KOPT-K1 (cell line): Measurements from ENCODE around the gene FILIP1L.

ENCODE experiments used
- H3K27ac ChIP-seq: fragments of 200-600 bp; sonication (generic); 2 replicates; pipeline ENCODE4 v1.5.1; 2016; ENCODE audit warnings: antibody characterized with exemption, mild to moderate bottlenecking, low read depth, low read length; ENCODE audit not compliant: poor library complexity, severe bottlenecking
- H3K36me3 ChIP-seq: fragments of 200-600 bp; sonication (generic); 2 replicates; pipeline ENCODE4 v1.5.1; 2017; ENCODE audit warnings: antibody characterized with exemption, mild to moderate bottlenecking, low read length, moderate library complexity; ENCODE audit not compliant: insufficient read depth
- H3K9me3 ChIP-seq: fragments of 200-600 bp; sonication (generic); 2 replicates; pipeline ENCODE4 v1.5.1; 2017; ENCODE audit warnings: antibody characterized with exemption, low read length, mild to moderate bottlenecking; ENCODE audit not compliant: insufficient read depth, poor library complexity, severe bottlenecking

Gene FILIP1L

GRCh38 chr3:99907959-99908544, 206.2 kb downstream of the FILIP1L start:
- Histone ChIP-seq H3K36me3 (no peaks in the 10 kb centered on the region), H3K27ac (no peak overlapping the region)

GRCh38 chr3:99903869-99904268, 210.4 kb downstream of the FILIP1L start:
- H3K36me3 ChIP-seq, result no peaks in the 10 kb centered on the region
- no peak overlapping the region for H3K27ac ChIP-seq
- H3K9me3 ChIP-seq, result no peaks in the 10 kb centered on the region

More at GRCh38 chr3:99907959-99908544, 206.2 kb downstream of the FILIP1L start:
- no peaks in the 10 kb centered on the region for H3K9me3 ChIP-seq

GRCh38 chr3:99902091-99902490, 212.2 kb downstream of the FILIP1L start:
- Histone ChIP-seq H3K36me3 (no peaks in the 10 kb centered on the region), H3K9me3 (no peaks in the 10 kb centered on the region), H3K27ac (no peak overlapping the region)

GRCh38 chr3:99901200-99901926, 212.9 kb downstream of the FILIP1L start:
- Histone ChIP-seq H3K36me3 (no peaks in the 10 kb centered on the region), H3K9me3 (no peaks in the 10 kb centered on the region), H3K27ac (no peak overlapping the region)

GRCh38 chr3:99900248-99900647, 214.1 kb downstream of the FILIP1L start:
- Histone ChIP-seq H3K9me3 (no peaks in the 10 kb centered on the region), H3K36me3 (no peaks in the 10 kb centered on the region), H3K27ac (no peak overlapping the region)

DNA sequence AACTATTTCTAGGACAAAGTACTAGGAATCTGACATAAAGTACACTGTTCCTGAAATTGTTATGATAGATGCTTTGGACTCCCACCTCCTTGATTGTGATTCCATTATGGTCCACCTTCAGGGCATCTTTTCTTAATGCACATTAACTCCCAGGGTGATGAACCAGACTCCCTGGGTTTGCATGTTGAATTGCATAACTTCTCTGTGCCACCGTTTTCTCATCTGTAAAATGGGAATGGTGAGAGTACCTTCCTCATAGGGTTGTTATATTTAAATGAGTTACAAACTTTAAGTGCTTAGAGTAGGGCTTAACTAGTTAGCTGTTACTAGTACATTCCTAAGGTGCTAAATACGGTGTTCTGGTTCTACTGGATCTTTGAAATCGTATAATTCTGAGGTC, 214.7 kb downstream of the FILIP1L start:
- Histone ChIP-seq H3K9me3 (no peaks in the 10 kb centered on the region), H3K27ac (no peak overlapping the region), H3K36me3 (no peaks in the 10 kb centered on the region)

DNA sequence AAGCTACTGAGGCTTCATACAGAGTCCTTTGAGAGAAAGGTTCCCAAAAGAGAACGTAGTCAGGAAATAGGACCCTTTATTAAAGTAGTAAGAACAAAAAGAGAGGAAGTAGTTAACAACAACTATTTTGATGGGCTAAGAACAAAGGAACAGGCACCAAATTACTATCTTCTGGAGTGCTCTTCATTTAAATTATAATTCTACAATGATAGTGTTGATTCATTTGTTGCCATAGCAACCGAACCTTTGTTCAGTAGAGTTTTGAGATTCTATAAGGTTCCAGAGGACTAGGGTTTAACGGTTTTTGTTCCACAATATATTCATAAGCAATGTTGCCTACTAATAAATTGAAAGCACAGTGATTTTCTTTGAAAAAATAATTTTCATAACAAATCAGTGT, 217.8 kb downstream of the FILIP1L start:
- no peak overlapping the region for H3K27ac ChIP-seq
- no peaks in the 10 kb centered on the region for H3K36me3 ChIP-seq
- no peaks in the 10 kb centered on the region for H3K9me3 ChIP-seq

DNA sequence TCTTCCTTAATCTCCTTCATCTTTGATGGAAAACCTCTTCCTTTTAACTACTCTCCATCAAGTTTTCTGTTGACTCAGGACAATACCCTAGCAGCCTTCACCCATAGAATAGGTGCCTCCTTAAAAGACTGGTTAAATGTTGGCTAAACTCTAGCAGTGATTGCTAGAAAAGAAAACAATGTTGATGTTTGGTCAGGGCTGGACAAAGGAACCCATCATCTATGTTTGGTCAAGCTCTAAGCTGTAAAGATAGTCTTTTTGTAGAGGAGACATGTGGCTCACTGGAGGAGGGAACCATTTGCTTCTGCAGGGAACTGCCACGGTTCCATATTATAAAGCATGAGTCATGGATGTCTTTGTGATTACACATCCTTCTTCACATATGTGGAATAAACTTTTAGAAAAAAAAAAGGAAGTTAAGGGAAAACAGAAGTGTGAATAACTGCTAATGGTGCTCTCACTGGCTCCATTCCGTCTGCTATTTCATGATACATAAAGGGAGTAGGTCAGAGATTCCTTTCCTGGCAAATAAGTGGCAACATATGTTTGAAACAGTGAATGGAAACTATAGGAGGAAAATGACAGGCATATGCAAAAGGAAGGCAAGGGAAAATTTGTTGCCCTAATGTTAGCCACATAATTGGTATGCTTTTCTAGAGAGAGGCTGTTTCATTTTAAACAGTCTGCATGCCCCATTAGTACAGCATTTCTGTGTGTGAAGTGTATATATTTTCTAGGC, 218.4 kb downstream of the FILIP1L start:
- Histone ChIP-seq H3K36me3 (no peaks in the 10 kb centered on the region), H3K27ac (no peak overlapping the region), H3K9me3 (no peaks in the 10 kb centered on the region)

DNA sequence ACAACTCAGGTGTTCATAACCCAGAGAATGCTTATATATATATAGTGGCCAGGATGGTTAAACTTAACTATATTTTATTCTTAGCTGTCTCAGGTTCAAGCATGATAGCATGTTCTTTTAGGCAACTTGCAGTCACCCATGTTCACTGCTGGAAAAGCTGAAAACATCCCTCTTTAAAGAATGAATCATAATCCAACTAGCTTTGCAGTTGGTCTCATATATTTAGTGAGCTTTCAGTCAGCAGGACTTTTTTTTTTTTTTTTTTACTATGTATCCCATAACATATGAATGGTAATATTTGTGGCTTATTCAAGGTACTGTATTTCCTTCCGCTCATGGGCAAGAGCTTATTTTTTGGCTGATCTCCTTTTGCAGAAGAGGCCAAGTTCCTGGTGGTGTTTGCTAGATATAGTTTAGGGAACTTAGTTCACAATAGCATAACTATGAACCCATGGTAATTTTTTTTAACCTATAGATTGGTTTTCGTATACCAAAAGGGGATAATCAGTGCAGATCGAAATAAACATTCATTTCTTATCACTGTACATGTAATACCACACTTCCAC, 219.1 kb downstream of the FILIP1L start:
- H3K36me3 ChIP-seq, result no peaks in the 10 kb centered on the region
- H3K9me3 ChIP-seq, result no peaks in the 10 kb centered on the region
- H3K27ac ChIP-seq, result no peak overlapping the region

- Histone ChIP-seq H3K27ac (no peak overlapping the region), H3K36me3 (no peaks in the 10 kb centered on the region), H3K9me3 (no peaks in the 10 kb centered on the region)
These were observed 222.0 kb downstream of the FILIP1L start for GRCh38 chr3:99892332-99892731.

- no peak overlapping the region for H3K27ac ChIP-seq
- H3K36me3 ChIP-seq, result no peaks in the 10 kb centered on the region
- H3K9me3 ChIP-seq, result no peaks in the 10 kb centered on the region
These were observed 222.6 kb downstream of the FILIP1L start for GRCh38 chr3:99891610-99892285.

- Histone ChIP-seq H3K27ac (no peak overlapping the region), H3K36me3 (no peaks in the 10 kb centered on the region), H3K9me3 (no peaks in the 10 kb centered on the region)
These were observed 228.4 kb downstream of the FILIP1L start for GRCh38 chr3:99885851-99886250.

DNA sequence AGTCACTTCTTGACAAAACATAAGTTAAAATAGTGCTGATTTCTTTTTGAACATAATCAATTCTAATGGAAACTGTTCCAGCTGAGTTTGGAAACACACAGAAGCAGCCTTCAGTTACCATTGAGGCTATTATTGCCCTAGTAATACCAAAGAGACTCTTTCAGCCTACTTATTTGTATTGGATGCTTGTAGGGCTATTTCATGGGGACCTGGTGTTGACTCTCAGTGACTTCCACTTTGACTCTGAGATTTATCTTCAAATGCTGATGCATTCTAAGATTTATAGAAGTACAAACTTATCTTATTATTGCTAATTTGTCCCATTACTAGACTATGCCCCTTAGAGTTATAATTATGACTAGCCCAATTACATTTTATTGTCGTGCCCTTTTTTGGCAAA, 229.2 kb downstream of the FILIP1L start:
- H3K27ac ChIP-seq, result no peak overlapping the region
- H3K9me3 ChIP-seq, result no peaks in the 10 kb centered on the region
- no peaks in the 10 kb centered on the region for H3K36me3 ChIP-seq

DNA sequence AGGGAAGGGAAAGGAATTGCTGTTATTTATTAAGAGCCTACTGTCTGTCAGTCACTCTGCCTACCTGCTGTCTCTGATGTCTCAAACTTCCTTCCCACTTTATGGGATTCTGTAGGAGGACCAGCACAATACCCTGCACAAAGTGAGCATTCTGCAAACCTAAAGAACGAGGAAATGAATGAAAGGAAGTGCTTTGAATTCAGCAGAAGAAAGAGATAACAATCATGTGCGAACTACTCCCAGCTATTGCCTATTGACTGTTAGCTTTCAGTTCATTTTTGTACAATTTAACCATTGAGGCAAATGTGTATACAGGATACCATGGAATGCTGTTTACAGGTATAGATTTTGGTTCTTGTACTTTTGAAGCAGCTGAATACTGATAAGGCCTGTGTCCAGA, 229.8 kb downstream of the FILIP1L start:
- no peaks in the 10 kb centered on the region for H3K36me3 ChIP-seq

GRCh38 chr3:99883693-99884092, 230.6 kb downstream of the FILIP1L start:
- no peaks in the 10 kb centered on the region for H3K36me3 ChIP-seq
- no peak overlapping the region for H3K27ac ChIP-seq
- H3K9me3 ChIP-seq, result no peaks in the 10 kb centered on the region

More for the DNA sequence above, 229.8 kb downstream of the FILIP1L start:
- Histone ChIP-seq H3K27ac (no peak overlapping the region), H3K9me3 (no peaks in the 10 kb centered on the region)
